ENCODE data around the gene DDTL. TPM values are rescaled to one million over a fixed set of nuclear protein-coding genes. Genes with fewer than 3 reads are reported as not detected.

The DDTL gene
- total RNA-seq, 1 experiment from 2014 or later: not detected

DNA sequence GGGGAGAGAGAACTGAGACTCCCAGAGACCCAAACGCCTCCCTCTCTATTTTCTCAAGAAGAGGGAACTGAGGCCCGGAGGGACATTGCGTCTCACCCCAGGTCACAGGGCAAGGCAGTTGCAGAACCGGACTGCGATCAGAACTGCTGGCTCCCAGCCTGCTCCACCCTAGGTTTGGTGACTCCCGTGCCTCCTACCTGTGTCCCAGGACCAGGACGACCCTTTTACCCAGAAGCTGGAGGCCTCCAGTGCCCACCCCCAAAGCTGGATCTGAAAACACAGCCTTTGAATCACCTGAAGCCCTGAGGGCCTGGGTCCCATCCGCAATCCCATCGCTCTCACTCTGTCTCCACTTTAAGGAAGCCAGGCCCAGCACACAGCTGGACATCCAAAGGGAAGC, 37.2 kb downstream of the DDTL start:
- CTCF ChIA-PET: no interaction called here
- H3K27me3 ChIP-seq (replicated peaks; ENCODE audit: insufficient read depth, low read depth, low read length, poor library complexity): no peaks in the 10 kb centered on the region
- intact Hi-C loops (cut with micrococcal nuclease; ENCODE audit: unreplicated experiment): no loop called here

GRCh38 chr22:24005201-24005600, 38.5 kb downstream of the DDTL start, which contains the start of gene GSTT4:
Gene GSTT4 (minus strand): TSS chr22:24005453. CDS start chr22:24005356, 97 bp downstream.
- POLR2A ChIA-PET (ENCODE audit: low non-redundant PET): interaction anchor here (0.6 kb wide), 1 partner anchor 118 kb away, joined by 10 read pairs; no protein-coding TSS in a partner anchor
- Histone ChIP-seq H3K4me3 (ENCODE audit: low read depth, low read length, poor library complexity, severe bottlenecking) (no peak within 1 kb of the TSS), H3K4me1 (ENCODE audit: insufficient read depth, low read length, poor library complexity, severe bottlenecking) (no peaks in the 10 kb centered on the region), H3K27ac (ENCODE audit: low read depth, low read length, poor library complexity, severe bottlenecking) (no peak within 1 kb of the TSS), H3K36me3 (ENCODE audit: insufficient read depth, low read length, poor library complexity, severe bottlenecking) (no peaks in the 10 kb centered on the region), H3K9me3 (ENCODE audit: low read depth, low read length, poor library complexity, severe bottlenecking) (no peaks in the 10 kb centered on the region), H3K27me3 (replicated peaks; ENCODE audit: insufficient read depth, low read depth, low read length, poor library complexity) (no peaks in the 10 kb centered on the region)
- intact Hi-C loops (cut with micrococcal nuclease; ENCODE audit: unreplicated experiment): no loop called here
- CTCF ChIA-PET: no interaction called here
- DNase-seq (ENCODE audit: low spot score): no peak
- TF ChIP-seq EZH2 (IDR thresholded peaks at IDR 0.05; ENCODE audit: borderline replicate concordance, low read depth, low read length, poor library complexity, severe bottlenecking): no peak
- no peak for TF ChIP-seq CTCF (conservative IDR thresholded peaks at IDR 0.05; ENCODE audit: low read depth, low read length)
- no TSS peak for BruUV-seq (replicated peaks)

More for the DNA sequence above, 37.2 kb downstream of the DDTL start:
- no peak for TF ChIP-seq EZH2 (IDR thresholded peaks at IDR 0.05; ENCODE audit: borderline replicate concordance, low read depth, low read length, poor library complexity, severe bottlenecking)
- no peak for TF ChIP-seq CTCF (conservative IDR thresholded peaks at IDR 0.05; ENCODE audit: low read depth, low read length)
- no TSS peak for BruUV-seq (replicated peaks)
- POLR2A ChIA-PET (ENCODE audit: low non-redundant PET): no interaction called here
- DNase-seq (ENCODE audit: low spot score): no peak
- no peaks in the 10 kb centered on the region for H3K4me1 ChIP-seq (ENCODE audit: insufficient read depth, low read length, poor library complexity, severe bottlenecking)
- H3K9me3 ChIP-seq (ENCODE audit: low read depth, low read length, poor library complexity, severe bottlenecking): no peaks in the 10 kb centered on the region
- no peak overlapping the region for H3K4me3 ChIP-seq (ENCODE audit: low read depth, low read length, poor library complexity, severe bottlenecking)
- no peak overlapping the region for H3K27ac ChIP-seq (ENCODE audit: low read depth, low read length, poor library complexity, severe bottlenecking)
- no peaks in the 10 kb centered on the region for H3K36me3 ChIP-seq (ENCODE audit: insufficient read depth, low read length, poor library complexity, severe bottlenecking)

GRCh38 chr22:24006207-24006913, 39.7 kb downstream of the DDTL start:
- H3K4me1 ChIP-seq (ENCODE audit: insufficient read depth, low read length, poor library complexity, severe bottlenecking): no peaks in the 10 kb centered on the region
- H3K4me3 ChIP-seq (ENCODE audit: low read depth, low read length, poor library complexity, severe bottlenecking): no peak overlapping the region
- CTCF ChIA-PET: no interaction called here
- H3K36me3 ChIP-seq (ENCODE audit: insufficient read depth, low read length, poor library complexity, severe bottlenecking): no peaks in the 10 kb centered on the region
- DNase-seq (ENCODE audit: low spot score): no peak
- POLR2A ChIA-PET (ENCODE audit: low non-redundant PET): no interaction called here
- no peaks in the 10 kb centered on the region for H3K9me3 ChIP-seq (ENCODE audit: low read depth, low read length, poor library complexity, severe bottlenecking)
- no TSS peak for BruUV-seq (replicated peaks)
- TF ChIP-seq CTCF (conservative IDR thresholded peaks at IDR 0.05; ENCODE audit: low read depth, low read length) (no peak), EZH2 (IDR thresholded peaks at IDR 0.05; ENCODE audit: borderline replicate concordance, low read depth, low read length, poor library complexity, severe bottlenecking) (no peak)
- no peak overlapping the region for H3K27ac ChIP-seq (ENCODE audit: low read depth, low read length, poor library complexity, severe bottlenecking)
- H3K27me3 ChIP-seq (replicated peaks; ENCODE audit: insufficient read depth, low read depth, low read length, poor library complexity): no peaks in the 10 kb centered on the region
- intact Hi-C loops (cut with micrococcal nuclease; ENCODE audit: unreplicated experiment): no loop called here

Data from A673 (cell line).